RPMI7951 (cell line): ENCODE results near the gene PARD6G. TPM values are rescaled to one million over a fixed set of nuclear protein-coding genes. Genes with fewer than 3 reads are reported as not detected.
A peak's percentile ranks its signal among the peaks of the same experiment; 100 is the strongest.

Experiments used
- DNase-seq: peaks from one replicate; pipeline ENCODE4 v3.0.0-alpha.2; 2012; ENCODE audit warnings: low read depth
- total RNA-seq: library from RNA; depleted of rRNA; stranded (reverse); fragments of >200 nt; shearing (Covaris generic); gene quantifications from 2 replicates; pipeline ENCODE4 v1.2.3, GENCODE V29; 2014

Gene PARD6G
- total RNA-seq, 1 experiment from 2014 or later = 0.24 TPM

DNA sequence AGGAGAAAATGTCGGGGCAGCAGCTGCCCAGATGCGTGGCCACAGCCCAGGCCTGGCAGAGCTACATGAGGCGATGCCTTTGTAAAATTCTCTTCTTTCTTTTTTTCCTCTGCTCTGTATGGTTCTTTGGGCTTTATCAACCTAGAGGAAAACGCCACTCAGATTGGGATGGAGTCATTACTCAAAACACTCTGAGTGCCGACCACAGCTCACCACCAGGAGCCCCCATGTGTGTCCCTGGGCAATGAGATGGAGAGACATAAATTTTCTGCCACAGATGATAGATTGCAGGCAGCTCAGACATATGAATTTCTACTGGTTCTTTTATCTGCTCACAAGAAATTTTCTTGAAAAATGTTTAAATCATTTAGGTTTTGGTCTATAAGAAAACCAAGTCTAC lies 56.0 kb downstream of the PARD6G start:
- DNase-seq = no peak

DNA sequence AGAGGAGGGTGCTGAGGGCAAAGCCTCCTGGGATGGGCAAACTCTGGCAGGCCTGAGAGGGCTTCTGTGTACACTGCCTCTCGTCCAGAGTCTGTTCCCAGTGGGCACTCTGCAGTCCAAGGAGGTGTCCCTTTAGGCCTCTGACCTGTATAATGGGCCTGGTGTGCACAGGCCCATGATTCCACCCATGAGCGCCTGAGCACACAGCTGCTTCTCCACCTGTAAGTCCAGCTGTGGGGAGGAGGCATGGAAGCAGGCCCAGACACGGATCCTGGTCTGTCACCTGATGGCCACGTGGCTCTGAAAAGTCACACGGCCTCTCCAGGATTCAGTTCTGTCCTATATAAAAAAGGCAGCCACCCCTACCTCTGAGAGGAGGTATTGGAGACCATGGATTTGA lies 57.0 kb downstream of the PARD6G start:
- no peak for DNase-seq

DNA sequence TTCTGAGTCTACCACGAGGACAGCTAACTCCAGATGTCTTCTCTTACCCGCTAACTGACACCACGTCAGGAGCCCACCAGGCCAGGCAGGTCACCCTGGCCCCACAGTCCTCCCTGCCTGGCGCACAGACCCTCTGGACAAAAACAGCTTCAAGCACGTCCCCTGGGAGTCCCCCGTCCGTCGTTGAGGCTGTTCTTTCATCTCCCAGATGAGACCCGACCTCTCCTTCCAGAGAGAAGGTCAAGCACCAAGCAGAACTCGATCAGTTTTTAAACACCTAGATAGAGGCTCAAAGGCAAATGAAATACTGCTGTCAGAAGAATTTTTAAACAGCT lies 57.8 kb downstream of the PARD6G start:
- no peak for DNase-seq

DNA sequence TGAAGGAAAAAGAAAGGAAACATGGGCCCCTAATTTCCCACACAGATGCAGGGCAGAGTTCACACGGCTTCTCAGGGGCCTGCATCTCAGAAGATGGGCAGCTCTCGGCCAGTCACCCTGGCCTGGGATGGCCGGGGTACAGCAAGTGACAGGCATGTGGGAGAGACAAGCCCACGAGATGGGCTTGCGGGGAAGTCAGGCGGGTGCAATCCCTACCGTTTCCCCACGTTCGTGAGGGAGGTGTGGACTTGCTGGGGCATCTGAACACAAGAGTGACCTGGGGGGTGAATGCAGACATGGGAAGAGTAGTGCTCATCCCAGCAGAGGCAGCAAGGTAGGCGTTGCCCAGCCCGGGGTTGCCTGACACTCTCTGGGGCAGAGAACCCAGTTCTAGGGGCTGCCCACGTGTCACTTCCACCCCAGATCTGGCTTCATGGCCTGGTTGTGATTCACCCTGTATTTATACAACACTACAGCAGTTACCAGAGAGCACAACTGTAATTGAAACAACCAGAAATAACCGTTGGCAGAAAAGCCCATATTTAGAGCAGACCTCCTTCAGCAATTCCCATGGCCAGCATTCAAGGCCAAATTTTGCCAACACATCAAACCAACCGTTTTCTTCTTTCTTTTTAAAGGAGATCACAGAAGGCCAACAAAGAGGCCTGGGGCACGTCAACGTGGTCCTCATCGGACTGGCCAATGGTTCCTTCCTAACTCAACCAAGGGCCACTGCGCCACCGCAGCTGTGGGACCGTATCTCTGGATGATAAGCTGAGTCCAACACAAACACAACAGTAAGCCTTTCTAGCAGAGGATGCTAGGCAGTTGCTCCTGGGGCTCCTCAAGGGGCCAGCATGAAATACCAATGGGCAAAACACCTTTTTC lies 58.4 kb downstream of the PARD6G start:
- no peak for DNase-seq

DNA sequence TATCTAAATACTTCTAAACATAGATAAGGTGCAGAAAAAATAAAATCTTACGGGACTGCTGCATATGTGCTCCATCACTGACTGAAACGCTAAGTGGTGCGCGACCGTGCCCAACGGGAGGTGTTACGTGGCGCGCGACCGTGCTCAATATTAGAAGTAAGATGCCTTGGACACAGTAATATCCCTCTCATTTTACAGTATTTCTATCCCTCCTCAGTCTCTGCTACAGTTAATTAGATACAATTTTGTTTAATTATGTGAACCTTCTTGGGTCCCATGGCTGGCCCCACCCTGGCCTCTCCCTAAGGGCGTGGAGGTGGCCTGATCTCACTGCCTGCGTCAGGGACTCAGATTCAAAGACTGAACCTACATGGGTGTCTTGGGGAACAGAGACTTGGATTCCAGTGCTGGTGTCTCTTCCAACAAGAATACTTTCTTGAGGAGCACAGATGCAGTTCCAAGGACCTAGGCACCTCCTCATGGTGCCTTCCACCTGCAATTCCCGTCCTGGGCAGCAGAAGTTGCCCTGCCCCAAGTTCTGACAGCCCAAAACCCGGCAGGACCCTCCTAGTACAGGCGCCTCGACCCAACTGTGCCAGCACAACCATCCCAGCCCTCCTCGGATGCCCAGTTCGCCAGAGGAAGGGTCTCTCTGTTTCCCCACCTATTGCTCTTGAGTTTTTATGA lies 59.2 kb downstream of the PARD6G start:
- no peak for DNase-seq

DNA sequence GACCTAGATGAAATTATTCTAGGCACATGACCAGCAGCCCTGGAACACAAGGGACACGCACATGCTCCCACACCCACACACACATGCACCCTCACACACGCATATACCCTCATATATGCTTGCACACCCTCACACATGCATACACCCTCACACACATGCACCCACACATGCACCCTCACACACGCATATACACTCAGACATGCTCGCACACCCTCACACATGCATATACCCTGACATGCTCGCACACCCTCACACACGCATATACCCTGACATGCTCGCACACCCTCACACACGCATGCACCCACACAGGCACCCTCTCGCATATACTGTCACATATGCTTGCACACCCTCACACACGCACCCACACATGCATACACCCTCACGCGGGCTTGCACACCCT lies 61.8 kb downstream of the PARD6G start:
- no peak for DNase-seq

DNA sequence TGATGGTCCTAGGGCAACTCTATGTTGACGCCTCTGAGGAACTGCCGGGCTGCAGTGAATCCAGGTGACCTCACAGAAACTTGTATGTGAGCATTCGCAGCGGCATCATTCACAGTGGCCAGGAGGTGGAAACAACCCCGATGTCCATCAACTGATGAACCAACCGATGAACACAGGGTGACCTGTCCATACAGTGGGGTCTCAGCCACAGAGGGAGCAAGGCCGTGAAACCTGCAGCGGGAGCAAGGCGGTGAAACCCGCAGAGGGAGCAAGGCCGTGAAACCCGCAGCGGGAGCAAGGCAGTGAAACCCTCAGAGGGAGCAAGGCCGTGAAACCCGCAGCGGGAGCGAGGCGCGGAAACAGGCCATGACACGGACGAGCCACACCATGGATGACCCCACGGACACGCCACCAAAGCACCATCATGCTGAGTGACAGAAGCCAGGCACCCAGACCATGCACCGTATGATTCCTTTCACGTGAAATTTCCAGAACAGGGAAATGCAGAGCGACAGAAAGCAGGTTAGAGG lies 63.0 kb downstream of the PARD6G start:
- DNase-seq = no peak

DNA sequence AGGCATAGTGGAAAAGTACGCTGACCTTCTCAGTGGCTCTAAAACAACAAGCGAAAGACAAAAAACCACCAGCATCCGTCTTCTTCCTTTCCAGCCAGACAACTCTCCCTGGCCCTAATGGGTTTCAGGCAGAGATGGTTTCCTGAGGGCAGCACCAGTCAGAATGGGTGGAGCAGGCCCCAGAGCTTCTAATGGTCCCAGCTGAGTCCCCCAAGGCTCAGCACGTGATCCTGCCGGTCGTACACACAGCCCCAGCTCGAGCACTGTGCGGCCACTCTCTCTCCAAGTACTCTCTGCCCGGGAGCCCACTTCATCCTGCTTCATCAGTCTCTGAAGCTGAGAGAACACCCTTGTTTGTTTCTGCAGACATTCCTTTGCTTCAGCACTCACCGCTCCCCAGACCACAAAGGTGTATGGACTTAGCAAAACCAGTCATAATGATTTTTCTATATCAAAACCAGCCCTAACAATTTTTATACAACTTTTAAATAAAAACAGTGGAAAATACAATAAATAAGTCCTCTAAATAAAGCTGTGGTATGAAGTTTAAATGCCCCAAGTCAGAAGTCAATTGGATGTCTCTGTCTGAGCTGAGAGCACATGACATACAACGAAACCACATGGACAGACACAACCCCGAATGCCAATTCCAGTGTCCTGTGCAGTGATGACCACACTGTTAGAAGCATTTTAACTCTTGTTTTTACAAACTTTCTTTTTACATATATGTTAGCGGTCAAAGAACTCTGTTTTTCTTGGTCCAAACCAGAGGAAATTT lies 63.9 kb downstream of the PARD6G start:
- DNase-seq = peak; percentile 26

DNA sequence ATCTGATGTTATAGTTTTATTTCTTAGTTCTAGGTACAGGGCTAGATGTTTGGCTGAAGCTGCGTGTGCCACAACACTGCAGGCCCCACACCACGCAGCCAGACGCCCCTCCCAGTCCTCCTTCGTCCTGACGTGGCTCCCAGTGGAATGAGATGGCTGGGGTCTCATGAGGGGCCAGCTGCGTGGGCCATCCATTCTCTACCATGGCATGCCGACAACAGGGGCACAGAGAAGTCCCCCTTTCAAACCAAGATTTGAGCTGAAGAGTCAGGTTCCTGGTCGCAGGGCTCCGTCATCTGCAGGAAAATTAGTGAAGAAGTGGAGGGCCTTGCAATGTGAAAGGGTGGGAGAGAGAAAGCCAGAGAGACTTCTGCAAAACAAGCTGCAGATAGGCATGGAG lies 64.5 kb downstream of the PARD6G start:
- DNase-seq = no peak

DNA sequence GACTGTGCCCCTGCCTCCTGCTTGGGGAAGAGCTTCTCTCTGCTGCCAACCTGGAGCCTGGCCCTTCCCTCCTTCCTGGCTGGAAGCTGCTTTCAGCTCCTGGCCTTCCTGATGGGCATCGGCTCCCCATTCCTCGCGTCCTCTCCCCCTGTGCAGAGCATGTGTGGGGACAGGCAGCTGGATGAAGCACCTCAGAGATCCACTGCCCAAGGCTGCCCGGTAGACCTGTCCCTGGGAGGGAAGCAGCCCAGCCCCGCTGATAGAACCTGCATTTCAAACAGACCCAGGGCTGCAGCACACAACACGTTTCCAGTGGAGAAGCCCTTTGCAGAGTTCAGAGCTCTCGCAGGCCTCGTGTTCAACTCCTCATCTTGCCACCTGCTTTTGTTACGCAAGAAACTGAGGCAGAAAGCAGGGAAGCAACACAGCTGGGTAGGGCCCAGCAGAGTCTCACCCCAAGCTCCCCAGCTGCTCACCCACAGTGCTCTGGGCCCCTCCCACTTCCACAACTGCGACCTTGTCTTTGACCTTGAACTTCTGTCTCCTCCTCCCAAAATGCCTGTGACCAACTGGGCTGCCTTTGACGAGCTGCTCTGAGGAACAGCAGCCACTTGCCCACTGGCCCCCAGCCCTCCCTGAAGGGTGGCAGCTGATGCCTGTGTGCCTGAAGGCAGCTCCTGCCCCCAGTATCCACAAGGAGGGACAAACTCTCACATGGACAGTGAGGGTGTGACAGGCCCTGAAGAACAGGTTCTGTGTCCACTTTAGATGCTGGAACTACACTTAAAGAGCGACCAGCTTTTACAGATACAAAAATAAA lies 65.5 kb downstream of the PARD6G start:
- no peak for DNase-seq

DNA sequence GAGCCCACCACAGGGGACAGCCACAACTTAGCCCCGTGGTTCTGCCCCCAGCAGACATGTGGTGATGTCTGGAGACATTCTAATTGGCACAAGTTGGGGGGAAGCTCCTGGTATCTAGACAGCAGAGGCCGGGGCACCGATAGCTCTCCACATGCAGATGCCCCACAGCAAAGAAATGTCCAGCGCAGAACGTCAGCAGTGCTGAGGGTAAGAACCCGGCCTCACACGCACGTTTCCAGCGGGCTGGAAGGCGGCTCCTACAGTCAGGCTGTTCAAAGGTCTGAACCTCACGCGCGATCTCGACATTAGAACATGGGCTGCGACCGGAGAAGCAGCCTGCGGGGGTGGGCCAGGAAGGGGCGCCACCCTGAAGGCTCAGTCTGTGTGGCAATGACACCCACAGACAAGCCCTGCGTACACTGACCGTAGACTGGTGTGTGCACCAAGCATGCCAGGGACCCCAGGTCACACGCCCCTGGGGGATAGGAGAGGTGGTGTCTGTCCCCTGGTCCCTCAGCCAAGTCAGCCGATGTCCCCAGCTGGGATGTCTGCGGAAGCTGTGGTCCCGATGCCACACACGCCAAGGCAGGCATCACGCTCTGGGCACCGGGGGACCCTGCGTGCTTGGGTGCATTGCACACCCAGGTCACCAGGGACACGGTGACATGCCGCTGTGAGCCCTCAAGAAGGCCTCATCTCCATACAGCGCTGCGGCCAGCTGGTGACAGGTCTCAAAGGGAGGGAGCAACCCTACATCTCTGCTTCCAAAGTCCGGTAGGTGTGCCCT lies 66.3 kb downstream of the PARD6G start:
- no peak for DNase-seq

DNA sequence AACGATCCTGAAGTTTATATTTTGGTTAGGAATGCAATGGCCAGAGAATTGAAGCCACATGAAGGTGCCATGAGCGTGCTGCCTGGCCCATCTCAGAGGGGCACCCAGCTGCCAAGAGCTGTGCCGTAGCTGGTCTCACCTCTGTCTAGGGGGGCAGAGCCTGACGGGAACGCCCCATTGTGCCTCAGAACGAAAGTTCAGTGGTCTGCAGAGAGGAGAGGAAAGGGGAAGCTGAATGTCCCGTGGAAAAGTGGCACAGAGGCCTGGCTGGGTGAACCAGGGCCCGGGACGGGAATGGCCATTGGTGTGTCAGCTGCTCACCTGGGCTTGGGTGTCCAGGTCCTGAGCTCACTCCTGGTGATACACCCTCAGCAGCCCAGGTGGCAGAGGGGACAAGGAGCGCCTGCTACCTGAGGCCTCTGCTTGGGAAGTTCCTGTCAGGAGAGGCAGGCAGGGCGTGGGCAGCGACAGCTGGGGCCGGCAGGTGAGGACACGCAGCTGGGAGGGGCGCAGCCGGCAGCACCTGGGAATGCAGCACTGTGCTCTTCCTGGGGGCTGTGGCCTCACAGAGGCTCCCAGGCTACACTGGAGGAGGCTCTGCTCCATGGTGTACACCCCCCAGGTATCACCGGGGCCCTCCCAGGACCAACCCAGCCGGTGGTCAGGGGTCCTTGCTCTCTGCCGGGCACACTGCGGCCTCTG lies 67.3 kb downstream of the PARD6G start:
- no peak for DNase-seq

DNA sequence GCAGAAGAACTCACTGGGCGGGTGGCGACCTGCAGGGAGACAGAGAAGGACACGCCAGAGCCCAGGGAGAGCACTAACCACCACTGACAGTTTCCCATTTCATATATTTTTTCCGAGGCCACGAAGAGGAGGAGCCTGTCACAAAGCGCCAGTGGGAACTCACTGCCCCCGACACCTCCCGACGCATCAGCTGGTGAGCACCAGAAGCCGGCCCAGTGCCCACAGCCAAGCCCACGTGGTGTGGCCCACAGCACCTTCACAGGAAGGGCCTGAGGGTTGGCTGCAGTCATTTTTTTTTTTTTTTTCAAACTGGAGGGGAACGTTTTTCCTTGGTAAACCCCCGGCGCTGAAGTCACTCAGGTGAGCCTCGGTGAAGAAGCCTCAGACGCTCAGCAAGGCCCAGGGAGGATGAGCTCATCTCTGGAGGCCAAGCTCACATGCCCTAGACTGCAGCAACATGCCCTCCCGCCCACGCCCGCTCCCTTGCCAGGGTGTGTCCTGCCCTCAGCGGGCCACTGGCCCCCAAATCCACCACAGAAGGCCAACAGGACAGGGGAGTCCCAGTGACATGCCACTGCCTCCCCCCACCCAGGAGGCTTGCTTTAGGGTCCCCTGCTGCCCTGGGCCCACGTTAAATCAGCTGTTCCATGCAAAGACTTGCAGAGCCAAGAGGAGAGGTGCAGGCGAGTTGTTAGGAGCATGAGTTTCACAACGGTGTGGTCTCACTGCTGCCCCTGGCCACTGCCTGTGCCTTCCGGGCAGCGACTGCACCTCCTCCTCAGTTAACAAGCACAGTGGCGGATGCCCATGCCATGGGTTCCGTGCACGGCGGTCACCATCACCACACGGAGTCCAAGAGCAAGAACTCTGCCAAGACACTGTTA lies 68.1 kb downstream of the PARD6G start:
- DNase-seq = no peak

DNA sequence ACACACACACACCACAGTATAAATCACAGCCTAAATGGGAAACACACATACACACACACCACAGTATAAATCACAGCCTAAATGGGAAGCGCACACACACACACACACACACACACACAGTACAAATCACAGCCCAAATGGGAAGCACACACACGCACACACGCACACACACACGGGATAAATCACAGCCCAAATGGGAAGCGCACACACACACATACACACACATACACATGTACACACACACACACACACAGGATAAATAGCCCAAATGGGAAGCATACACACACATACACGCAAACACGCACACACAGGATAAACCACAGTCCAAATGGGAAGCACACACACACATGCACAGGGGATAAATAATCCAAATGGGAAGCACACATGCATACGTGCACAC lies 70.2 kb downstream of the PARD6G start:
- DNase-seq = no peak

DNA sequence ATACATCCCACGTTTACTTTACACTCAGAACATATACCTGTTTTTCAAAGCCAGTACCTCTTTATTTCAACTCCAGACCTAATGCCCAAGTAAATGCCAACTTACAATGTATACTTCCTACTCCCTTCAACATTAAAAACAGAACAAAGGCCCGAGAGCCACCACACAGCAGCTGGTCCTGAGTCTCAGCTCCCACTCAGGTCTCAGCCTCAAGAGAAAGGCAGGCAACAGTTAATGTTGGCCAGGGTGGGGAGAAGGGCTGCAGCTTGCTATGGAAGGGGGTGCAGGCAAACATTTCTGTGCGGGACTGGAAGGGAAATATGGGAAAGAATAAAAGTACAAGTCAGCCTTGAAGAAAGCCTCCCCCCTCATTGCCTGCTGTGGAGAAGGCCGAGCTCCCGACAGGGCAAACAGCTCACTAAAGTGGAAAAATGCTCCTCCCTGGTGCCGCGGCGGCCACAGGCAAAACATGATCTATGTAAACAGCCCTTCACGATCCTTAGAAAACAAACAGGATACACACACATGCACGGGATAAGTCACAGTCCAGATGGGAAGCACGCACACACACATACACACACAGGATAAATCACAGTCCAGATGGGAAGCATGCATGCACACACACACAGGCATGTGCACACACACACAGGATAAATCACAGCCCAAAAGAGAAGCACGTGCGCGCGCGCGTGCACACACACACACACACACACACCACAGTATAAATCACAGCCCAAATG lies 70.8 kb downstream of the PARD6G start:
- DNase-seq = no peak

DNA sequence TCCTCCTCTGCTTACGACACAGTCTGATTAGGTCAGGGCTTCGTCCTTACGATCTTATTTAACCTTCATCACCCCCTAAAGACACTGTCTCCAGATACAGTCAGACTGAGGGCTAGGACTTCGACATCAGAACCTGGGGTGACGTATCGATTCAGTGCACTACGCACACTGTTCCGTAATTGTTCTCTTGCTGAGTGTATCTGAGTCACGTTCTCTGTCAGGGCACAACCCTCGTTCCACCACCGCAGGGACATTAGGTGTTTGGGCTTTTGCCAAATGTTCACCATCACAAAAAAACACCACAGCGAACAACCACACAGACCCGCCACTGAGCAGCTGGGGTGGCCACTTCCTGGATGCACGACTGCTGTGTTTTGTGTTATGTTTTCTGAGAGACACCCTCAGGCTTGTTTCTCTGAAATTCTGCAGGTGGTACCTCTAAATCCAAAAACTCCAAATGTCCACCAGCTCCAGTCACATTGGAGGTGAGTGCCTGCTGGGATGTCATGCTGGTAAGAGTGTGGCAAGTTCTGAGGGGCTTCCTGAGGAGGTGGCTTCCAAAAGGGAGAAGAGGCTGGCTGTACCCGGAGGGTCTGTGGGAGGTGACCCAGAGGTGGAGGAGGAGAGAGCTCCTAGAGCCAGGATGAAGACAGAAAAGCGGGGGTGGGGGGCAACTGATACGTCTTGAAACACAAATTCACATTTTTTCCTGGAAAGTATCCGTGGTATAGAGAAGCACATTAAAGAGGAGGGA lies 71.7 kb downstream of the PARD6G start:
- DNase-seq = no peak

DNA sequence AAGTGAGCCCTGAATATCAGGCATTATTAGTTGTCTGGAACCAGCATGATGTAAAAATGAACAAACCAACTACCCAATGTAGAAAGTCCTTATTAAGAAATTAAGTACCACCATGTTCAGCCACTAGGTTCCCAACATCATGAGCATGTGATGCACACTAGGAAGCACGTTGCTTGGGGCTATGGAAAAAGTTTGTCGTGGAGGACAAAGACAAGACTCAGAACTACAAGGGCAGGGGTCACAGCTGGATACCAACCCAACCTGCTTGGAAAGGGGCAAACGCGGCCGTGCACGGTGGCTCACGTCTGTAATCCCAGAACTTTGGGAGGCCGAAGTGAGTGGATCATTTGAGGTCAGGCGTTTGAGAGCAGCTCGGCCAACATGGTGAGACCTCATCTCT lies 74.3 kb downstream of the PARD6G start:
- no peak for DNase-seq

DNA sequence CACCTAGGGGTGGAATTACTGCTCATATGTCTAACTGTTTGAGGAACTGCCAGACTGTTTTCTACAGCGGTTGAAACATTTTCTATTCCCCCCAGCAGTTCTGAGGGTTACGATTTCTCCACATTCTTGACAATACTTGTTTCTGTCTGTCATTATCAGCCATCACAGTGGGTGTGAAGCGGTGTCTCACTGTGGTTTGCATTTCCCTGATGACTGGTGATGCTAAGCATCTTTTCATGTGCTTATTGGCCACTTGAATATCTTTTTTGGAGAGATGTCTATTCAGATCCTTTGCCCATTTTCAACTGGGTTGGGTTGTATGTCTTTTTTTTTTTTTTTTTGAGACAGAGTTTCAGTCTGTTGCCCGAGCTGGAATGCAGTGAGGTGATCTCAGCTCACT lies 75.3 kb downstream of the PARD6G start:
- DNase-seq = no peak
